ENCODE results near the gene IFNB1. TPM values are rescaled to one million over a fixed set of nuclear protein-coding genes. Genes with fewer than 3 reads are reported as not detected.

The IFNB1 gene
- total and polyA plus RNA-seq, 8 donors, result not detected

GRCh38 chr9:21029661-21030060 lies 48.1 kb downstream of the IFNB1 start:
- TF ChIP-seq CTCF (IDR thresholded peaks at IDR 0.05), result no peak
- WGBS, 2 donors, result 51 to 60% methylated on average over 8 of the region's 8 CpGs
- no peak for FAIRE-seq
- peak in 2 of 4 donors; percentile 49 to 56 for ATAC-seq
- no peak for DNase-seq
- Histone ChIP-seq H3K4me1 (no peaks in the 10 kb centered on the region), H3K4me3 (no peak overlapping the region), H3K9me3 (no peaks in the 10 kb centered on the region), H3K36me3 (no peaks in the 10 kb centered on the region), H3K27ac (no peak overlapping the region), H3K27me3 (no peaks in the 10 kb centered on the region)
- intact Hi-C loops (cut with DNase I), result no loop called here

- no peaks in the 10 kb centered on the region for H3K4me1 ChIP-seq
- FAIRE-seq, result no peak
- no peak for TF ChIP-seq CTCF (IDR thresholded peaks at IDR 0.05)
- H3K27ac ChIP-seq, result no peak overlapping the region
- no peaks in the 10 kb centered on the region for H3K9me3 ChIP-seq
- H3K27me3 ChIP-seq, result no peaks in the 10 kb centered on the region
- ATAC-seq, result peak in 1 of 4 donors; percentile 15
- no peaks in the 10 kb centered on the region for H3K36me3 ChIP-seq
- intact Hi-C loops (cut with DNase I), result no loop called here
- DNase-seq, result no peak
- 43 to 51% methylated on average over 3 of the region's 3 CpGs for WGBS, 2 donors
- no peak overlapping the region for H3K4me3 ChIP-seq
Observed at GRCh38 chr9:21028466-21028865, 49.3 kb downstream of the IFNB1 start.

GRCh38 chr9:21027295-21027694 lies 50.4 kb downstream of the IFNB1 start:
- H3K4me3 ChIP-seq, result no peak overlapping the region
- H3K27me3 ChIP-seq, result no peaks in the 10 kb centered on the region
- H3K36me3 ChIP-seq, result no peaks in the 10 kb centered on the region
- ATAC-seq, result no peak
- intact Hi-C loops (cut with DNase I), result no loop called here
- TF ChIP-seq CTCF (IDR thresholded peaks at IDR 0.05), result no peak
- no peak for FAIRE-seq
- 72 to 74% methylated on average over 4 of the region's 4 CpGs for WGBS, 2 donors
- no peak for DNase-seq
- H3K27ac ChIP-seq, result no peak overlapping the region
- no peaks in the 10 kb centered on the region for H3K9me3 ChIP-seq
- H3K4me1 ChIP-seq, result no peaks in the 10 kb centered on the region

Other genes starting within 250 kb of the IFNB1 start
- gene HACD4, start 46.3 kb downstream of the IFNB1 start, total RNA-seq, result 1 to 10 TPM in 1 of 6 donors, under 1 TPM in 5; 0.09 to 1.7 (median 0.24) TPM
- under 1 TPM; 0.23 to 0.33 TPM for gene HACD4, start 46.3 kb downstream of the IFNB1 start, polyA plus RNA-seq
- gene IFNW1, start 63.9 kb upstream of the IFNB1 start, total RNA-seq, result not detected
- gene IFNW1, start 63.9 kb upstream of the IFNB1 start, polyA plus RNA-seq, result not detected
- gene IFNA21, start 88.7 kb upstream of the IFNB1 start, total RNA-seq, result not detected
- not detected for gene IFNA21, start 88.7 kb upstream of the IFNB1 start, polyA plus RNA-seq
- not detected for gene IFNA4, start 109.6 kb upstream of the IFNB1 start, total RNA-seq
- not detected for gene IFNA4, start 109.6 kb upstream of the IFNB1 start, polyA plus RNA-seq
- not detected for gene IFNA7, start 124.3 kb upstream of the IFNB1 start, total RNA-seq
- gene IFNA7, start 124.3 kb upstream of the IFNB1 start, polyA plus RNA-seq, result not detected
- gene IFNA10, start 129.2 kb upstream of the IFNB1 start, total RNA-seq, result not detected
- gene IFNA10, start 129.2 kb upstream of the IFNB1 start, polyA plus RNA-seq, result not detected
- gene IFNA16, start 139.4 kb upstream of the IFNB1 start, total RNA-seq, result not detected
- not detected for gene IFNA16, start 139.4 kb upstream of the IFNB1 start, polyA plus RNA-seq
- not detected for gene IFNA17, start 150.3 kb upstream of the IFNB1 start, total RNA-seq
- gene IFNA17, start 150.3 kb upstream of the IFNB1 start, polyA plus RNA-seq, result not detected
- not detected for gene IFNA14, start 162.1 kb upstream of the IFNB1 start, total RNA-seq
- gene IFNA14, start 162.1 kb upstream of the IFNB1 start, polyA plus RNA-seq, result not detected
- gene IFNA5, start 227.4 kb upstream of the IFNB1 start, total RNA-seq, result not detected
- not detected for gene IFNA5, start 227.4 kb upstream of the IFNB1 start, polyA plus RNA-seq

Data from pancreas (tissue), 10 donors.